SKM-1 treated with dmso at 0.1 percent for 144 hours (cell line): ENCODE data around the gene ERAL1.
"Not testable (repeated sequence)": the region's sequence is repeated elsewhere in the genome, so short reads cannot be mapped to it uniquely, and the experiment has no call there.

ENCODE experiments used
- DNase-seq: peaks from one replicate; lab custom pipeline; 2025; ENCODE audit not compliant: unreplicated experiment; lab: John Stamatoyannopoulos, UW

Gene ERAL1

GRCh38 chr17:28854457-28855335 lies at the start of gene ERAL1:
ERAL1 (plus strand) TSS chr17:28855016; CDS start chr17:28855035, 19 bp downstream.
- peak; percentile 76 for DNase-seq

GRCh38 chr17:28807925-28808634 lies 46.7 kb upstream of the ERAL1 start:
- DNase-seq, result no peak

GRCh38 chr17:28810437-28810836 lies 44.4 kb upstream of the ERAL1 start:
- no peak for DNase-seq

GRCh38 chr17:28811651-28812090 lies 43.1 kb upstream of the ERAL1 start:
- DNase-seq, result no peak

GRCh38 chr17:28812091-28812747 lies 42.6 kb upstream of the ERAL1 start:
- DNase-seq, result peak; percentile 94

GRCh38 chr17:28812748-28813377 lies 42.0 kb upstream of the ERAL1 start:
- peak; percentile 67 for DNase-seq

GRCh38 chr17:28816540-28816939 lies 38.3 kb upstream of the ERAL1 start:
- no peak for DNase-seq

- DNase-seq, result no peak
Measured at GRCh38 chr17:28818819-28819221, 36.0 kb upstream of the ERAL1 start.

- DNase-seq, result no peak
Measured at GRCh38 chr17:28819582-28819981, 35.2 kb upstream of the ERAL1 start.

- DNase-seq, result no peak
Measured at GRCh38 chr17:28827672-28828071, 27.1 kb upstream of the ERAL1 start.

GRCh38 chr17:28828294-28829040 lies 26.3 kb upstream of the ERAL1 start:
- DNase-seq, result no peak

GRCh38 chr17:28834420-28834819 lies 20.4 kb upstream of the ERAL1 start:
- DNase-seq, result no peak

- not testable (repeated sequence) for DNase-seq
Measured at GRCh38 chr17:28836541-28836940, 18.3 kb upstream of the ERAL1 start.

GRCh38 chr17:28839221-28839620 lies 15.6 kb upstream of the ERAL1 start:
- no peak for DNase-seq

GRCh38 chr17:28841901-28842281 lies 12.9 kb upstream of the ERAL1 start:
- no peak for DNase-seq

- DNase-seq, result peak; percentile 73
Measured at GRCh38 chr17:28842282-28843012, 12.4 kb upstream of the ERAL1 start, which contains the start of gene FAM222B. FAM222B (minus strand) TSS chr17:28842790; CDS start chr17:28766667, 76,123 bp downstream.

GRCh38 chr17:28843816-28844148 lies 11.0 kb upstream of the ERAL1 start:
- no peak for DNase-seq

- DNase-seq, result no peak
Measured at GRCh38 chr17:28846231-28846630, 8.6 kb upstream of the ERAL1 start.

GRCh38 chr17:28846699-28847098 lies 8.1 kb upstream of the ERAL1 start:
- DNase-seq, result not testable (repeated sequence)

- peak; percentile 45 for DNase-seq
Measured at GRCh38 chr17:28848667-28849066, 6.1 kb upstream of the ERAL1 start.
